ENCODE results near the gene ATP2B2. TPM values are rescaled to one million over a fixed set of nuclear protein-coding genes. Genes with fewer than 3 reads are reported as not detected.

ATP2B2 gene
- total RNA-seq, 1 experiment from 2014 or later = not detected

- Histone ChIP-seq H3K9me3 (no peaks in the 10 kb centered on the region), H3K36me3 (ENCODE audit: control insufficient read depth, insufficient read depth, low read length) (no peaks in the 10 kb centered on the region), H3K4me3 (ENCODE audit: low read depth, low read length) (no peak overlapping the region), H3K27me3 (replicated peaks; ENCODE audit: control insufficient read depth, insufficient read depth, low read length) (no peaks in the 10 kb centered on the region), H3K4me1 (no peaks in the 10 kb centered on the region)
- Mint-ChIP-seq H3K9me3 (ENCODE audit: unreplicated experiment) (no peaks in the 10 kb centered on the region), H3K4me3 (ENCODE audit: unreplicated experiment) (no peak overlapping the region), H3K27ac (ENCODE audit: unreplicated experiment) (no peak overlapping the region), H3K27me3 (ENCODE audit: insufficient read depth, unreplicated experiment) (peaks cover 18% of the 10 kb centered on the region), H3K4me1 (ENCODE audit: low read depth, unreplicated experiment) (no peaks in the 10 kb centered on the region), H3K36me3 (ENCODE audit: insufficient read depth, unreplicated experiment) (no peaks in the 10 kb centered on the region)
- TF ChIP-seq, protein P1, sequence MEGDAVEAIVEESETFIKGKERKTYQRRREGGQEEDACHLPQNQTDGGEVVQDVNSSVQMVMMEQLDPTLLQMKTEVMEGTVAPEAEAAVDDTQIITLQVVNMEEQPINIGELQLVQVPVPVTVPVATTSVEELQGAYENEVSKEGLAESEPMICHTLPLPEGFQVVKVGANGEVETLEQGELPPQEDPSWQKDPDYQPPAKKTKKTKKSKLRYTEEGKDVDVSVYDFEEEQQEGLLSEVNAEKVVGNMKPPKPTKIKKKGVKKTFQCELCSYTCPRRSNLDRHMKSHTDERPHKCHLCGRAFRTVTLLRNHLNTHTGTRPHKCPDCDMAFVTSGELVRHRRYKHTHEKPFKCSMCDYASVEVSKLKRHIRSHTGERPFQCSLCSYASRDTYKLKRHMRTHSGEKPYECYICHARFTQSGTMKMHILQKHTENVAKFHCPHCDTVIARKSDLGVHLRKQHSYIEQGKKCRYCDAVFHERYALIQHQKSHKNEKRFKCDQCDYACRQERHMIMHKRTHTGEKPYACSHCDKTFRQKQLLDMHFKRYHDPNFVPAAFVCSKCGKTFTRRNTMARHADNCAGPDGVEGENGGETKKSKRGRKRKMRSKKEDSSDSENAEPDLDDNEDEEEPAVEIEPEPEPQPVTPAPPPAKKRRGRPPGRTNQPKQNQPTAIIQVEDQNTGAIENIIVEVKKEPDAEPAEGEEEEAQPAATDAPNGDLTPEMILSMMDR (IDR thresholded peaks at IDR 0.05; ENCODE audit: insufficient read depth in 1 of 2, low read depth in 1 of 2, low read length in 1 of 2, severe bottlenecking in 1 of 2, unreplicated experiment in 1 of 2) = no peak
- ChIA-PET CTCF (no interaction called here), POLR2A (no interaction called here)
- intact Hi-C loops (cut with micrococcal nuclease; ENCODE audit: unreplicated experiment) = no loop called here
- DNase-seq = peak; percentile 25 to 45
- no TSS peak for BruUV-seq (replicated peaks)
These were observed 10.4 kb downstream of the ATP2B2 start for GRCh38 chr3:10495003-10495402.

DNA sequence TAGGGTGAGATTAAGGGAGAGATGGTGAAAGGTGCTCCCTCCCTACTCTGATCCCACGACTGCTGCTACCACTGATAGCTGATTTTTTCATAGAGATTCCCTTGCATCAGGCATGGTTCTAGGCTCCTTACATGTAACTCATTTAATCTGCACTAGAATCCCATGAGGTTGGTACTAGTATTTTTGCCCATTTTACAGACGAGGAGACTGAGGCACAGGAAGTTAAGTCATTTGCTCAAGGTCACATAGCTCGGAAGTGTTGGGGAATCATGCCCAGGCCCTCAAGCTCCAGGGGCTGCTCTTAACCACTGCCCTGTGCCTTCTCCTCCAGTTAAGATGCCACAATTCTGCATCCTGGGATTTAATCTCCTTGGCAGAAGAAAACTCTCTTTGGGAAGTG, 11.2 kb downstream of the ATP2B2 start:
- Histone ChIP-seq H3K27me3 (replicated peaks; ENCODE audit: control insufficient read depth, insufficient read depth, low read length) (no peaks in the 10 kb centered on the region), H3K4me3 (ENCODE audit: low read depth, low read length) (no peak overlapping the region), H3K36me3 (ENCODE audit: control insufficient read depth, insufficient read depth, low read length) (no peaks in the 10 kb centered on the region), H3K9me3 (no peaks in the 10 kb centered on the region), H3K4me1 (no peaks in the 10 kb centered on the region)
- ChIA-PET POLR2A (no interaction called here), CTCF (no interaction called here)
- H3K4me3 Mint-ChIP-seq (ENCODE audit: unreplicated experiment) = no peak overlapping the region
- BruUV-seq (replicated peaks) = no TSS peak
- TF ChIP-seq, protein P1 (IDR thresholded peaks at IDR 0.05; ENCODE audit: insufficient read depth in 1 of 2, low read depth in 1 of 2, low read length in 1 of 2, severe bottlenecking in 1 of 2, unreplicated experiment in 1 of 2) = no peak
- no peaks in the 10 kb centered on the region for H3K36me3 Mint-ChIP-seq (ENCODE audit: insufficient read depth, unreplicated experiment)
- no peaks in the 10 kb centered on the region for H3K4me1 Mint-ChIP-seq (ENCODE audit: low read depth, unreplicated experiment)
- DNase-seq = no peak
- no peak overlapping the region for H3K27ac Mint-ChIP-seq (ENCODE audit: unreplicated experiment)
- no peaks in the 10 kb centered on the region for H3K9me3 Mint-ChIP-seq (ENCODE audit: unreplicated experiment)
- intact Hi-C loops (cut with micrococcal nuclease; ENCODE audit: unreplicated experiment) = no loop called here
- peaks cover 22% of the 10 kb centered on the region for H3K27me3 Mint-ChIP-seq (ENCODE audit: insufficient read depth, unreplicated experiment)

DNA sequence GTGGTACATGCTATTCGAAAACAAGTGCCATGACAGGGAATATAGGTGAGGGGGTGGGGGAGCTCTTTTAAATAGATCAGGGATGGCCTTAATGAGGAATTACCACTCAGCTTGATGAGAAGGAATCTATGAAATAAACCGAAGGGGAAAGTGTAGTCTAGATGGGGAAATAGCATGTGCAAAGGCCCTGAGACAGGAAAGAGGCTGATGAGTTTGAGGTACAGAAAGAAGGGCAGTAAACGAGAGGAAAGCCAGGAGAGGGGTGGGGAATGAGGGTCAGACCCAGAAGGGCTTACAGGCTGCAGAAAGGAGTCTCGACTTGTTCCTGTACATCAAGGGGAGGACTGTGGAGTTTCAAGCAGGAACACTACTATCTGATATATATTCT, 12.2 kb downstream of the ATP2B2 start:
- CTCF ChIA-PET = no interaction called here
- Histone ChIP-seq H3K4me3 (ENCODE audit: low read depth, low read length) (no peak overlapping the region), H3K27me3 (replicated peaks; ENCODE audit: control insufficient read depth, insufficient read depth, low read length) (no peaks in the 10 kb centered on the region), H3K9me3 (no peaks in the 10 kb centered on the region), H3K4me1 (no peaks in the 10 kb centered on the region), H3K36me3 (ENCODE audit: control insufficient read depth, insufficient read depth, low read length) (no peaks in the 10 kb centered on the region)
- Mint-ChIP-seq H3K36me3 (ENCODE audit: insufficient read depth, unreplicated experiment) (no peaks in the 10 kb centered on the region), H3K4me3 (ENCODE audit: unreplicated experiment) (no peak overlapping the region), H3K27me3 (ENCODE audit: insufficient read depth, unreplicated experiment) (peaks cover 23% of the 10 kb centered on the region), H3K27ac (ENCODE audit: unreplicated experiment) (no peak overlapping the region), H3K4me1 (ENCODE audit: low read depth, unreplicated experiment) (no peaks in the 10 kb centered on the region), H3K9me3 (ENCODE audit: unreplicated experiment) (no peaks in the 10 kb centered on the region)
- intact Hi-C loops (cut with micrococcal nuclease; ENCODE audit: unreplicated experiment) = no loop called here
- DNase-seq = no peak
- TF ChIP-seq, protein P1 (IDR thresholded peaks at IDR 0.05; ENCODE audit: insufficient read depth in 1 of 2, low read depth in 1 of 2, low read length in 1 of 2, severe bottlenecking in 1 of 2, unreplicated experiment in 1 of 2) = no peak
- no TSS peak for BruUV-seq (replicated peaks)
- POLR2A ChIA-PET = no interaction called here
